ENCODE data around the gene PMM2. TPM values are rescaled to one million over a fixed set of nuclear protein-coding genes. Genes with fewer than 3 reads are reported as not detected.
"Not testable (repeated sequence)": the region's sequence is repeated elsewhere in the genome, so short reads cannot be mapped to it uniquely, and the experiment has no call there.

PMM2 gene
- 48.9 and 49.2 TPM in 2 replicates for total RNA-seq (2014; rRNA removed; shearing (Covaris generic))
- 49.5 and 60.3 TPM in 2 replicates for polyA plus RNA-seq (2015; cell fraction: cytosol; rRNA removed)
- 61.4 and 63.8 TPM in 2 replicates for polyA plus RNA-seq (2015; cell fraction: nucleus; rRNA removed)

DNA sequence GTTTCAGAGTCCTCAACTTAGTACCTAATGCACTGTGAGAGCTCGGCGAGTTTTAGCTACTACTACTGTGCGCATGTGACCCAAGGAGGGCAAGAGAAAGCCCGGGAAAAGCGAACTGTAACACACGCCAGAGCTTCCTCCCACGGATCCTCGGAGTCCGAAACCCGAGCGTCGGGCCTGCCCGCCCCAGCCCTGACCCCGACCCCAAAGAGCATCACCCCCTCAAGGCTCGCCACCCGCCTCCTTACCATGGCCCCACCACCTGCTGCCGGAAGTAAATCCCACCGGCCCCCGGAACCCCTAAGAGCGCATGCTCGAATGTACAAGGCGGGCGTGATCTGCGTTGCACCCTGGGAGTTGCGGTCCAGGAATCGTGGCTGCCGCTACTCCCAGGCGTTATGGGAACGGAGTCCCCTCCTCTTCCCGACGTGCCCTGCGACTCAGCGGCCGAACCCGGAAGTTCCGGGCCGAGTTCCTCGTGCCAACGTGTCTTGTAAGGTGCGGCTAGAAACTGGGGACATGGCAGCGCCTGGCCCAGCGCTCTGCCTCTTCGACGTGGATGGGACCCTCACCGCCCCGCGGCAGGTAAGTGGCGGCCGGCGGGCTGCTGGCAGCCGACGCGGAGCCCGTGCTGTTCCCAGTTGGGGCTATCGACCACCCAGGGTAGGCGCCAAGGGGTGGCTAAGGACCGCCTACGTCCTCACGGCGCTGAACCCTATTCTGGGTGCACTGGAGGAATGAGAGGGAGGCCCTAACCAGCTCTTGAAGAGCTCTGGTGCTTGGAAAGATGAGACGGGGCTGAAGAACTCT lies at the start of gene PMM2, which contains the start of gene TMEM186:
PMM2 (plus strand) TSS at position 476 of the 810 bp plus-strand sequence; CDS start at position 520, 44 bp downstream.
TMEM186 (minus strand) TSS at position 276 of the 810 bp plus-strand sequence; CDS start at position 251, 25 bp downstream.
- in situ Hi-C loops (cut with HindIII; ENCODE audit: low pct_unique_long_range_greater_than_20kb, low sequenced_read_pairs) = no loop called here
- peak; percentile 95 for DNase-seq (ENCODE audit: low read depth, low spot score)

- in situ Hi-C loops (cut with HindIII; ENCODE audit: low pct_unique_long_range_greater_than_20kb, low sequenced_read_pairs); DNase-seq (ENCODE audit: low read depth, low spot score): not testable (repeated sequence)
These were observed 48.7 kb upstream of the PMM2 start for GRCh38 chr16:8748944-8749343.

DNA sequence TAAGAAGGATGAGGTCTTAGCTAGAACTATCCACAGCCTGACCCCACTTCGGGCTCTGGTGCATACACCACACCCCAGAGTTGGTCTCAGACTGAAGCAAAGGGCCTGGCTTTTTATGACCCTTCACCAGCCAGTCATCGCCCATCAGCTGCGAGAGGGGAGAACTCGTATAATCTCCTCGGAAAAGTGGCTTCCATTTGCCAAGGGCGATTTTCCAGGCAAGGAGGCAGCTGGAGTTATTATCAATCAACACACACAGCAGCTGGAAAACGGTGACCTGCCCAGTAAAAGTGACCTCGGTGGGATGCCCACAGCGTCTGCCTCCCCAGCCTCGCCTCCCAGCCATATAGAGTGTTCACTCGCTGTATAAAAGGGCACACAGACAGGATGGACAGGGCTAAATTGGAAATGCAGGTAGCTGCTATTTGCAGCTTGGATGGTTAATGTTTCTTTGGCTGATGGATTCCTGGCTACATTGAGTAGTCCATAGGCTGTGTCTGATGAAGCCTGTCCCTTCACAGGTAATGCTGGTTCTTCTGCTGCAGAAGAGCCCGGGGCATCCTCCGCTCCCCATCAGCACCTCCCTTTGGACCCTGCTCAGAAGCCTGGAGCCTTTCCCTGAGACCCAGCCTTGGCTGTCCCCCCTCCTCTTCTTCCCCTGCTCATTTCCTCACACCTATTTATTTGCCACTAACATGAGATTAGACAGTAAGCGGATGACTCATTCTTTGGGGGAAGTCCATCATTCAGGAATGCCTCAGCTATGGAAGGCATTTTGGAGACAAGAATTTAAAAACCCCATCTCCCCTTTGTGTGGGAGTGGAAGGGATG lies 45.9 kb upstream of the PMM2 start:
- in situ Hi-C loops (cut with HindIII; ENCODE audit: low pct_unique_long_range_greater_than_20kb, low sequenced_read_pairs) = no loop called here
- DNase-seq (ENCODE audit: low read depth, low spot score) = peak; percentile 8

GRCh38 chr16:8752706-8753105 lies 44.9 kb upstream of the PMM2 start:
- no peak for DNase-seq (ENCODE audit: low read depth, low spot score)
- in situ Hi-C loops (cut with HindIII; ENCODE audit: low pct_unique_long_range_greater_than_20kb, low sequenced_read_pairs) = no loop called here

DNA sequence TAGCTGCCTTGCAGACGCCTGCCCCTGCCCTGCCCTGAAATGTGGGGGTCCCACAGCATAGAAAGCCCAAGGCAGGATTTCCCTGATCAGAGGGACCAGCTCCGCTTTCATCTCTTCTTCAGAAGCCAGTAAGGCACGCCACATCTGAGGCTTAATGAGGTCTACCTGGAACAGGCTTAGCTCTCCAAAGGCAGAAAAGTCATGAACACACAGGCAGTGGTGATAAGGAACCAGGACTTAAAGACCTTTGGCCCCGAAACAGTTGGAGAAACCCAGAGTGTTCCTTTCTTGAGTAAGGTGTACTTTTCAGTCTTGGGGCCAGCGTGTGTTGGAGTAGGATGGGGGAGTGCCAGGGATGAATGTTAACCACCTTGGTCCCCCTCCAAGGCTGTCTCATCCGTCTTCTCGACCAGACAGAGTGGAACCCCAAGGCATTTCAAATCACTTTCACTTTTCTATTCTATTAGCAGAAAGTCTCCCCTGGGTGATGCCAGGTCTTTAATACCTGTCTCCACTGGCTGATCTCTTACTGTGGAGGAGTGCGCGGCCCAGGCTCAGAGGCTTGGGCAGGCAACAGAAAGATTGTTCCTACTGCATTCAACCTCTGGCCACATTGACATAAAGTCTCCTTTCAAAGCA lies 44.1 kb upstream of the PMM2 start:
- in situ Hi-C loops (cut with HindIII; ENCODE audit: low pct_unique_long_range_greater_than_20kb, low sequenced_read_pairs) = no loop called here
- DNase-seq (ENCODE audit: low read depth, low spot score) = no peak

DNA sequence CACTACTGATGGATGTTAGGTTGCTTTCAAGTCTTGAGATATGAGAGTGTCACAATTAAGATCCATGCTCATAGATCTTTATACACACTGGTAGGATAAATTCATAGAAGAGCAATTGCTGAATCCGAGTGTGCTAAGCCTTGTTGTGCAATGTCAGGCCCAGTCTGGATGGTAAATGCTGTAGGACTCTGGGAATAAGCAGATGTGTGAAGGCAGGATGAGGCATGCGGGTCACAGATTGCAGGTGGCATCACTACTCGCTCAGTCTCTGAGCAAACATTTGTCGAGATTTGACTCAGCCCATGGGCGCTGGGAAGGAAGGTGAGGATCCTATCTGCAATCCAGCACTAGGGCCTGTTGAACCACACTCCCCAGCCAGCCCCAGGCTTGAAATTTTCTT lies 40.9 kb upstream of the PMM2 start:
- no peak for DNase-seq (ENCODE audit: low read depth, low spot score)
- in situ Hi-C loops (cut with HindIII; ENCODE audit: low pct_unique_long_range_greater_than_20kb, low sequenced_read_pairs) = no loop called here

GRCh38 chr16:8758022-8758421 lies 39.6 kb upstream of the PMM2 start:
- in situ Hi-C loops (cut with HindIII; ENCODE audit: low pct_unique_long_range_greater_than_20kb, low sequenced_read_pairs) = no loop called here
- no peak for DNase-seq (ENCODE audit: low read depth, low spot score)

GRCh38 chr16:8760021-8760420 lies 37.6 kb upstream of the PMM2 start:
- DNase-seq (ENCODE audit: low read depth, low spot score) = no peak
- in situ Hi-C loops (cut with HindIII; ENCODE audit: low pct_unique_long_range_greater_than_20kb, low sequenced_read_pairs) = no loop called here

GRCh38 chr16:8761078-8761477 lies 36.6 kb upstream of the PMM2 start:
- in situ Hi-C loops (cut with HindIII; ENCODE audit: low pct_unique_long_range_greater_than_20kb, low sequenced_read_pairs) = no loop called here

DNA sequence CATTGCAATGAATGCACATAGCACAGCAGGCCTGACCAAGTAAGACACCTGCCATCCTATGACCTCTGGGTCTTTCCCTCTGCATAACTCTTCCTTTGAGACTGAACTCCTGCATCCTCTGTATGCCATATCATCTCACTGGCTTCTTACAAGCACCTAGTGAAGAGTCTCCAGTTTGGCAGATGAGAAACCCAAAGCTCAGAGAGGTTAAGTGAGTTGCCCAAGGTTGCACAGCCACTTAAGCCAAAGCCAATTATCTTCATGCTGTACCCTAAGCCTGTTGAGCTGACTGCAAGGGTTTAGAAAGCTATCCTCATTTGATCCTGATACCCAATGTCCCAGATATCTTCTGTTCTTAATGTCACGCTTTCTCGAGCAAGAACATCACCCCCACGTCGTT lies 35.4 kb upstream of the PMM2 start:
- DNase-seq (ENCODE audit: low read depth, low spot score) = no peak
- in situ Hi-C loops (cut with HindIII; ENCODE audit: low pct_unique_long_range_greater_than_20kb, low sequenced_read_pairs) = no loop called here

More at GRCh38 chr16:8761078-8761477, 36.6 kb upstream of the PMM2 start:
- no peak for DNase-seq (ENCODE audit: low read depth, low spot score)

DNA sequence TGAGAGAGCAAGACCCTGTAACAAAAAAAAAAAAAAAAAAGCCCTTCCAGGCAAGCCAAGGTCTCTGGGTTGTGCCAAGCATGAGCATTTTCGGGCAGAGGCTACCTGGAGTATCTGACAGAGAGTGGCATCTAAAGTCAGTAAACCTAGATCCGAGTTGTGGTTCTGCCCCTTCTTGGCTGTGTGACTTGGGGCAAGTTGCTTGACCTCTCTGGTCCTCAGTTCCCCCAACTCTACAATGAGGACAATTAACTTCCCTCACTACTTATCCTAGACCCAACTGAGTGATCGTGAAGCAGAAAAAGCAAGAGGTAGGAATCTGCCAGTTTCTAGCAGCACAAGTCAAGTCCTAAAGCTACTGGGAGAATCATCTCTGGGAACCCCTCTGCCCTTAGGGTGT lies 34.6 kb upstream of the PMM2 start:
- in situ Hi-C loops (cut with HindIII; ENCODE audit: low pct_unique_long_range_greater_than_20kb, low sequenced_read_pairs) = no loop called here
- DNase-seq (ENCODE audit: low read depth, low spot score) = no peak

DNA sequence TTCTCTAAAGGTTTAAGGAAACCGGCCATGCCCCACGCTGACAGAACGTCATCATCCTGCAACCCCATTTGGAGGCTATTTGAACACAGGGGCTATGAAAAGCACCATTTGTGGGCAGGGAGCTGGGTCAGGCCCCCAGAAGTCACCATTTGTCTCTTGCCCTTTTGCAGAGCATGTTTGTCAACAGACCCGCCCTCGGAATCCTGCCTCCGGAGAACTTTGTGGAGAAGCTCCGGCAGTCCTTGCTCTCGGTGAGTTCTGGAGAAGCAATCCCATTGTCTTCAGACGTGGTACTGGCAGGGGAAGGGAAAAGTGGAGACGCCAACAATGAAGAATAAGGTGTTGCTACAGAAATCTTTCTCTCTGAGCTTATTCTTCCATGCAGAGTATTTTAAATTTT lies 33.7 kb upstream of the PMM2 start:
- no peak for DNase-seq (ENCODE audit: low read depth, low spot score)
- in situ Hi-C loops (cut with HindIII; ENCODE audit: low pct_unique_long_range_greater_than_20kb, low sequenced_read_pairs) = no loop called here

DNA sequence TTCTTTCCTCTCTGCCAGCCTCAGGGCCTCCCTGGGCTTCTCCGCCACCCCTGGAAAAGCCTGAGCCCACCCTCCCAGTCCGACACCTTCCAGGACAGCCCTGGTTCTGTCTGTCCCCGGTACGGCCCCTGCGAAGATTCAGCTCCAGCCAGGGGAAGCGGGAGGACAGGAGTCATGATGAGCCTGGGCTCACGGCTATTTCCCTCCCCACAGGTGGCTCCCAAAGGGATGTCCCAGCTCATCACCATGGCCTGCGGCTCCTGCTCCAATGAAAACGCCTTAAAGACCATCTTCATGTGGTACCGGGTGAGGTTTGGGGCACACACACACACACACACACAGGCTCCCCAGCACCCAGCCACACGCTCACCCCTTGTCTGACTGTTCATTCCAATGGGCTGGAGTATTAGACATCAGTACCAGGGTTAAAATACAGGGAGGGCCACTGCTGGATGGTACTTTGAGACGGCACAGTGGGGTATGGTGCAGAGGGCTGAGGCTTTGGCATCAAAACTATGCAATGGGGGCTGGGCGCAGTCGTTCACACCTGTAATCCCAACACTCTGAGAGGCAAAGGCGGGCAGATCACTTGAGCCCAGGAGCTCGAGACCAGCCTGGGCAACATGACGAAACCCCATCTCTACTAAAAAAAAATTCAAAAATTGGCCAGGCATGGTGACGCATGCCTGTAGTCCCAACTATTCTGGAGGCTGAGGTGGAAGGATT lies 33.0 kb upstream of the PMM2 start:
- DNase-seq (ENCODE audit: low read depth, low spot score) = no peak
- in situ Hi-C loops (cut with HindIII; ENCODE audit: low pct_unique_long_range_greater_than_20kb, low sequenced_read_pairs) = no loop called here

GRCh38 chr16:8767176-8767575 lies 30.5 kb upstream of the PMM2 start:
- no peak for DNase-seq (ENCODE audit: low read depth, low spot score)
- in situ Hi-C loops (cut with HindIII; ENCODE audit: low pct_unique_long_range_greater_than_20kb, low sequenced_read_pairs) = no loop called here

- in situ Hi-C loops (cut with HindIII; ENCODE audit: low pct_unique_long_range_greater_than_20kb, low sequenced_read_pairs) = no loop called here
- DNase-seq (ENCODE audit: low read depth, low spot score) = no peak
These were observed 29.4 kb upstream of the PMM2 start for GRCh38 chr16:8768283-8768682.

- in situ Hi-C loops (cut with HindIII; ENCODE audit: low pct_unique_long_range_greater_than_20kb, low sequenced_read_pairs) = no loop called here
- DNase-seq (ENCODE audit: low read depth, low spot score) = no peak
These were observed 28.9 kb upstream of the PMM2 start for GRCh38 chr16:8768692-8769091.

DNA sequence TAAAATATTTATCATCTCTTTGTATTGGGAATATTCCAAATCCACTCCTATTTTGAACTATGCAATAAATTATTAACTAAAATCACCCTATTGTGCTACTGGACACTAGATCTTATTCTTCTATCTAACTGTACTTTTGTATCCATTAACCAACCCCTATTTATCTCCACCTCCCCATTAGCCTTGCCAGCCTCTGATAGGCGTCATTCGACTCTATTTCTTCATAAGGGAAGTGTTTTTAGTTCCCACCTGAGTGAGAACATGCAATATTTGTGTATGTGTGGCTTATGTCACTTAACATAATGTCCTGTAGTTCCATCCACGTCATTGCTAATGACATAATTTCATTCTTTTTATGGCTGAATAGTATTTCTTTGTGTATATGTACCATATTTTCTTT lies 24.1 kb upstream of the PMM2 start:
- in situ Hi-C loops (cut with HindIII; ENCODE audit: low pct_unique_long_range_greater_than_20kb, low sequenced_read_pairs) = no loop called here
- no peak for DNase-seq (ENCODE audit: low read depth, low spot score)

All from SK-MEL-5 (cell line).